ENCODE data around the gene PPP1R14C.

GRCh38 chr6:150298676-150299075, 155.8 kb downstream of the PPP1R14C start:
- TF ChIP-seq CTCF (optimal IDR thresholded peaks at IDR 0.05 in 1 of 3, IDR thresholded peaks at IDR 0.05 in 1 of 3, conservative IDR thresholded peaks at IDR 0.05 in 1 of 3; ENCODE audit: extremely low read depth in 1 of 3, insufficient read depth in 2 of 3, low read length in 3 of 3) (no peak), EZH2 (IDR thresholded peaks at IDR 0.05; ENCODE audit: low read length) (no peak)

Measured in keratinocyte (primary cell).